ENCODE measurements around the gene CD80.

Gene CD80

GRCh38 chr3:119492128-119492527 is 67.3 kb downstream of the CD80 start:
- DNase-seq: no peak

DNA sequence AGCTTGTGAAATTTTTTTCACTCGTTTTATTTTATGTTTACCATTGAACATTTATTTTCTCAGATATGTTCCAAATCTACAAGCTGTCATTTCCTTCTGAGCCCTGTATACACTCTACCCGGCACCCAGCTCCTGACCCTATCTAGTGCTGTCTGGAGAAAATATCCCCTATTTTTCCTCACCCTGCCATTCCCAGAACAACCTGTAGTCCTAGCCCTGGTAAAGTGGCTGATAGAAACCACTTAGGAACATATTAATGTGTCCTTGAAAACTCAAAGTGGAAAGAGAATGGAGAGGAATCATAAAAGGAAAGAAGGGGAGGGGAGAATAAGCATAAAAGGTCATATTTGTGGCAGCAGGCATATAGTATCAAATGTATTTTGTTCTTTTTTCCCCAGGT is 69.3 kb downstream of the CD80 start:
- DNase-seq: no peak

DNA sequence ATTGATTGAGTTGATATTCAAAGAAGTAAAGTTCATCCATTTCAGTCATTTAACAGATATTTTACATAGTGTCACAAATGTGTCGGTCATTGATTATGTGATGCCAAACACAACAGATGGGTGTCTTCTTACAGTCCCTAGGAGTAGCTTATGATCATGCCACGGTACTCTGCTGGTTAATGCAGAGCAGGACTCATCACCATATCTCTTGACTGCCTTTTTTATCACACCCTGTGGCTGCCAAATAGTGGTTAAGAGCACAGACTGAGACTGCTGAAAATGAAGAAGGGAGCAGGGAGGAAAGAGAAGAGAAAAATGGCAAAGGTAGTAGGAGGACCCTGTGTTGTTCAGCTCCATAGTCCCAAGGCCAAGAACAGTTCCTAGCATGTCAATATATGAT is 73.9 kb downstream of the CD80 start:
- no peak for DNase-seq

DNA sequence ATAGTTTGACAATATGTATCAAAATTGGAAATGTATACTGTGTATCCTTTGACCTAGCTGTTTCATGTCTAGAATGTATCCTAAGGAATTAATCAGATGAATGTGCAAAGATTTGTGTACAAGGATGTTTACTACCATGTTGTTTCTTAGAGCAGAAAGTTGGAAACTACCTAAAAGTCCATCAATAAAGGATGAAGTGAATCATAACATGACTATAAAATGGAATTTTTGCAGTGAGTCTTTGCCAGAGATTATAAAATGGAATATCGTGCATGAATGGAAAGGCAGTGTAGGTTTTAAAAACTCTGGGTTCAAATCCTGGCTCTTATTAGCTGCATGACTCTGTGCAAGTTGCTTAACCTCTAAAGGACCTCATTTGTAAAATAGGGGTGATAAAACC is 76.3 kb downstream of the CD80 start:
- no peak for DNase-seq

- DNase-seq: no peak
These were observed 78.3 kb downstream of the CD80 start for GRCh38 chr3:119481079-119481478.

All from NCI-H146 (cell line).